Stimulated activated effector memory CD8-positive, alpha-beta T cell treated with anti-CD3 and anti-CD28 coated beads, Interleukin-12 subunit alpha, Interleukin-12 subunit beta, amount 100 ng/mL, for 72 hours (primary cell): ENCODE results near the gene NDUFAF8.
A peak's percentile ranks its signal among the peaks of the same experiment; 100 is the strongest.

Source experiments
- ATAC-seq: fragments of 150-1000 bp; cut with Tn5 transposase; 2 replicates; pipeline ENCODE4 v1.10.0; 2021
- DNase-seq, 2 donors: peaks; one replicate each; pipeline ENCODE4 v3.0.0; 2021 to 2022; ENCODE audit warnings: low spot score in 2 of 2
- H3K27ac Mint-ChIP-seq: one replicate; pipeline ENCODE4 v1.8.0; 2022; ENCODE audit warnings: mild to moderate bottlenecking, mixed read lengths
- H3K36me3 Mint-ChIP-seq: one replicate; pipeline ENCODE4 v1.8.0; 2022; ENCODE audit warnings: mild to moderate bottlenecking, mixed read lengths
- H3K4me1 Mint-ChIP-seq: one replicate; pipeline ENCODE4 v1.8.0; 2022; ENCODE audit warnings: mixed read lengths
- H3K4me3 Mint-ChIP-seq: one replicate; pipeline ENCODE4 v1.8.0; 2022; ENCODE audit warnings: mild to moderate bottlenecking, mixed read lengths
- H3K9me3 Mint-ChIP-seq: one replicate; pipeline ENCODE4 v1.8.0; 2022; ENCODE audit warnings: mixed read lengths

The NDUFAF8 gene

DNA sequence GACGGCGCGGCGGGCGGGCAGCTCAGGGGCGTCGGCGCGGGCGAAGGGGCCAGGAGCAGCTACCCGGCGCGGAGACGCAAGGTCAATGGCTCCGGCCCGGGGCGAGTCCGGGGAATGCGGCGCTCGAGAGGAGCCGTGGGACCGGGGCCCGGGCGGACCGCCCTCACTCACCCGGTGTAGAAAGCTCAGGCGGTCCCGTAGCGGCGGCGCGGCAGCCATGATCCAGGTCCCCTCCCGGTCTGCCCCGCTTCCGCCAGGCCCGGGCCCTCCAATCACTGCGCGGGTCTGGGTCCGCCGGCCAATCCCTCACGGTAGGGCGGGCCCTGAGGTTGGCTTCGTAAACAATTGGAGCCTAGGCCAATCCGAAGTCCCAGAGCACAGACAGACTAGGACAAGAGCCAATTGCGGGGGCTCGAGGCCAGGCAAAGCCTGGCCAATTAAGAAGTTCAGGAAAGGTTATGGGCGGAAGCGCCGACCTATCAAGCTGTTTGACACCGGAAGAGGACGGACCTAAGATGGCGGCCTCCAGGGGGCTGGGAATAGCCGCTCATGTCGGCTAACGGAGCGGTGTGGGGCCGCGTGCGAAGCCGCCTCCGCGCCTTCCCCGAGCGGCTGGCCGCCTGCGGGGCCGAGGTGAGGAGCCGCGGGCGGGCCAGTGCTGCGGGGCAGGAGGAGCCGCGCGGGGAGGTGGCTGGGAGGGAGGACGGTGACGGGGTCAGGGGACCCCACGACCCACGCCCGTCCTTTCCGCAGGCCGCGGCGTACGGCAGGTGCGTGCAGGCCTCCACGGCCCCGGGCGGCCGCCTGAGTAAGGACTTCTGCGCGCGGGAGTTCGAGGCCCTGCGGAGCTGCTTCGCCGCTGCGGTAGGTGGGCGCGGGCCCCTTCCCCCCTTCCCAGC is at the start of gene NDUFAF8, which contains the start of gene TEPSIN:
TSS of gene NDUFAF8 (plus strand) at position 504 of the 899 bp plus-strand sequence. CDS start at position 550, 46 bp downstream.
TSS of gene TEPSIN (minus strand) at position 241 of the 899 bp plus-strand sequence. CDS start at position 219, 22 bp downstream.
- H3K4me1 Mint-ChIP-seq = peaks cover 58% of the 10 kb centered on the region
- H3K9me3 Mint-ChIP-seq = no peaks in the 10 kb centered on the region
- peaks cover 62% of the 10 kb centered on the region for H3K36me3 Mint-ChIP-seq
- H3K4me3 Mint-ChIP-seq = peak within 1 kb of the TSS; percentile 81
- DNase-seq = peak; percentile 84 to 96
- ATAC-seq = peak; percentile 96
- peak within 1 kb of the TSS; percentile 92 for H3K27ac Mint-ChIP-seq

- Mint-ChIP-seq H3K4me1 (no peaks in the 10 kb centered on the region), H3K9me3 (no peaks in the 10 kb centered on the region), H3K27ac (no peak overlapping the region), H3K36me3 (no peaks in the 10 kb centered on the region), H3K4me3 (no peak overlapping the region)
- no peak for DNase-seq
- ATAC-seq = no peak
Observed at GRCh38 chr17:81189670-81190530, 49.2 kb upstream of the NDUFAF8 start.

GRCh38 chr17:81190591-81190990 is 48.5 kb upstream of the NDUFAF8 start:
- no peaks in the 10 kb centered on the region for H3K36me3 Mint-ChIP-seq
- no peaks in the 10 kb centered on the region for H3K9me3 Mint-ChIP-seq
- H3K4me1 Mint-ChIP-seq = no peaks in the 10 kb centered on the region
- H3K27ac Mint-ChIP-seq = no peak overlapping the region
- no peak overlapping the region for H3K4me3 Mint-ChIP-seq
- no peak for DNase-seq
- no peak for ATAC-seq

GRCh38 chr17:81191116-81191515 is 48.0 kb upstream of the NDUFAF8 start:
- Mint-ChIP-seq H3K4me1 (no peaks in the 10 kb centered on the region), H3K9me3 (no peaks in the 10 kb centered on the region), H3K4me3 (no peak overlapping the region), H3K36me3 (no peaks in the 10 kb centered on the region), H3K27ac (no peak overlapping the region)
- DNase-seq (no peak), ATAC-seq (no peak)

- Mint-ChIP-seq H3K36me3 (no peaks in the 10 kb centered on the region), H3K4me3 (no peak overlapping the region), H3K9me3 (no peaks in the 10 kb centered on the region), H3K4me1 (no peaks in the 10 kb centered on the region), H3K27ac (no peak overlapping the region)
- no peak for ATAC-seq
- DNase-seq = no peak
Observed at GRCh38 chr17:81191646-81192045, 47.5 kb upstream of the NDUFAF8 start.

DNA sequence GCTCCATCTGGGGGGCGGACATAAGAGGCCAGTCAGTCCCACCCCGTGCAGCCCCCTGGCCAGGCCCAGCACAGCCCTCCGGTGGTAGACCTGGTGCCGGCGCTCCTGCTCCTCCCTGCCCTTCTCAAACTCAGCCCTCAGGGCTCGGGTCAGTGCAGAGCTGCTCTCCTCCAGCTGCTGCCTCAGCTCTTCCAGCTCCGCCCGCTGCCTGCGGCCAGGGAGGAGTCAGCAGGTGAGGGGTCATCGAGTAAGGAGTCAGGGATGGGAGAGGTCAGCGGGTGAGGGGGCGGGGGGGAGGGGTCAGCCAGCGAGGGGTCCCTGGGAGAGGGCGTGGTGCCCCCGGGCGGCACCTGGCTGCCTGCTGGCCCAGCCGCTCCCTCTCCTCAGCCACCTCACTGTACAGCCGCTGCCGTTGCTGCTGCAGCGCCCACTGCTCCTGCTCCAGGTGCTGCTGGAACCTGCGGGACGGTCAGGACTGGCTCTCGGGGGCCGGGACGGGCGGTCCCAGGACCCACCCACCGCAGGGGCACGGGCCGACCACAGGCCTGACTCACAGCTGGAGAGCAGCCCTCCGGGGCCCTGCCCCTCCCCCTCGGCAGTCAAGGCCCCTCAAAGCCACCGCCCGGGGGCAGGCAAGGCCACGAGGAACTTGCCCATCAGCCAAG is 46.6 kb upstream of the NDUFAF8 start:
- Mint-ChIP-seq H3K36me3 (no peaks in the 10 kb centered on the region), H3K4me3 (no peak overlapping the region), H3K27ac (no peak overlapping the region), H3K4me1 (no peaks in the 10 kb centered on the region), H3K9me3 (no peaks in the 10 kb centered on the region)
- ATAC-seq (no peak), DNase-seq (no peak)

DNA sequence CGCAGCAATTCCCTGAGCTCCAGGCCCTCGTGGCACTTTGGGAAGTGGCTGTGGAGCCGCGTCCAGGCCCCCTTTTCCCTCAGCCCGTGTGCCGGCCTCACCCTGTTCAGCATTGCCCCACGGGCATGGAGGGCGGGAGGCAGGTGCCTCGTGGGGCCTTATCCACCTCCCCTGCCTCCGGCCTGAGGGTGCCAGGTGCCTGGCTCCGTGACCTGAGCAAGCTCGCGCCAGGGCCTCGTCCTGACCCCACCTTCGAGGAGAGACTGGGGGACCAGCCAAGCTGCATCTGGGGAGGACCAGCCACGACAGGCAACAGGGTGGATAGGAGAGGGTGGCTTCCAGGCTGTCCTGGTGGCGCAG is 46.1 kb upstream of the NDUFAF8 start:
- Mint-ChIP-seq H3K27ac (no peak overlapping the region), H3K4me1 (no peaks in the 10 kb centered on the region), H3K9me3 (no peaks in the 10 kb centered on the region), H3K36me3 (no peaks in the 10 kb centered on the region), H3K4me3 (no peak overlapping the region)
- DNase-seq = no peak
- ATAC-seq = no peak

DNA sequence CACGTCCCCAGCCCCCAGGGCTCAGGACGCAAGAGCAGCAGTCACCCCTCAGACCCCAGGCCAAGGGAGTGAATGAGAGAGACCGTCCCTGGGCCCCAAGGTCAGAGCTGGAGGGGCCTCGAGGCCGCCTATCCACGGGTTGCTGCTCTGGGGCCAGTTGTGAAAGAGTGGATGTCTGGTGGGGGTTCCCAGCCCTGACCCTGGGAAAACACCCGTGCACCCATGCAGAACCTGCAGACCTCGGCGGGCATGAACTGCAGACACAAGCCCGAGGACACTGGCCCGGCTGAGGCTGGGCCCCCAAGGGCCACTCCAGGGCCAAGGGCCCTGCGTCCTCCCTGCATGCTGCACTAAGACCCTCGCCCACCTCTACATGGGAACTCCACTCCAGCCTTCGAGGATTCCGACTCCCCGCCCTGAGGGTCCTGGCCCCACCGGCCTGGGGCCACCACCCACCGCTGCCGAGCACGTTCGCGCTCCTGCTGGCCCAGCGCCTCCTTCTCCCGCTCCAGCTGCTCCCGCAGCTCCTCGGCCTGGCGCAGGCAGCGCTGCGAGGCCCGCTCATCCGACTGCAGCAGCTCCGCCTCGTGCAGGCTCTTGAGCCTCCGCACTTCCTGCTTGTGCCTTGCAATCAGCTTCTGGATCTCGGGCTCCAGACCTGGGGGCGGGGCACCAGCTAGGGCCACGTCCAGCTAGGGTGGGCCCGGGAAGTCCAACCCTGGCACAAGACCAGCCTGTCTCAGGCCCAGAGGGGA is 45.5 kb upstream of the NDUFAF8 start:
- Mint-ChIP-seq H3K36me3 (no peaks in the 10 kb centered on the region), H3K27ac (no peak overlapping the region), H3K4me3 (no peak overlapping the region), H3K4me1 (no peaks in the 10 kb centered on the region), H3K9me3 (no peaks in the 10 kb centered on the region)
- DNase-seq (no peak), ATAC-seq (no peak)

DNA sequence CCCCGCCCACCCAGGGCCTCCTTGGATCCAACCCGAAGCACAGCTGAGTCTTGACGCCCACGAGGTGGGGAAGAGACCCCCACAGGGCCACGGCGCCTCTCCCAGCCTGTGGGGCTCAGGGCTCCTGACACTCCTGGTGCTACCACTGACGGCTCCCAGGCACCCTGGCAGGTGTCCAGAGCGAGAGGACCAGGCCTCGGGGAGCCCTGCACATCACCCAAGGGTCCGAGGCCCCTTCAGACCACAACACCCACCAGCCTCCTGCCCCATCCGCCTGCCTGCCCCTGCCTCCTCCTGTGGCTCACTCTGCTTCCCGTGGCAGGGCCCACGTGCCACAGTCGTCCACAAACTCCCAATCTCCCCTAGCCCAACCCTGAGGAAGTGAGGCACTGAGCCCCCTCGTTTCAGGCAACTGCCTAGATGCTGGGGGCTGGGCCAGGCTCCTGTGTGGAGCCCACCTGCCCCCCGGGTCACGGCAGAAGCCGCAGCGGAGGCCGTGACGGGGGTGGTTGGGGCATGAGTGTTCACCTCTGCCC is 44.8 kb upstream of the NDUFAF8 start:
- Mint-ChIP-seq H3K4me3 (no peak overlapping the region), H3K4me1 (no peaks in the 10 kb centered on the region), H3K27ac (no peak overlapping the region), H3K9me3 (no peaks in the 10 kb centered on the region), H3K36me3 (no peaks in the 10 kb centered on the region)
- no peak for ATAC-seq
- DNase-seq = no peak

DNA sequence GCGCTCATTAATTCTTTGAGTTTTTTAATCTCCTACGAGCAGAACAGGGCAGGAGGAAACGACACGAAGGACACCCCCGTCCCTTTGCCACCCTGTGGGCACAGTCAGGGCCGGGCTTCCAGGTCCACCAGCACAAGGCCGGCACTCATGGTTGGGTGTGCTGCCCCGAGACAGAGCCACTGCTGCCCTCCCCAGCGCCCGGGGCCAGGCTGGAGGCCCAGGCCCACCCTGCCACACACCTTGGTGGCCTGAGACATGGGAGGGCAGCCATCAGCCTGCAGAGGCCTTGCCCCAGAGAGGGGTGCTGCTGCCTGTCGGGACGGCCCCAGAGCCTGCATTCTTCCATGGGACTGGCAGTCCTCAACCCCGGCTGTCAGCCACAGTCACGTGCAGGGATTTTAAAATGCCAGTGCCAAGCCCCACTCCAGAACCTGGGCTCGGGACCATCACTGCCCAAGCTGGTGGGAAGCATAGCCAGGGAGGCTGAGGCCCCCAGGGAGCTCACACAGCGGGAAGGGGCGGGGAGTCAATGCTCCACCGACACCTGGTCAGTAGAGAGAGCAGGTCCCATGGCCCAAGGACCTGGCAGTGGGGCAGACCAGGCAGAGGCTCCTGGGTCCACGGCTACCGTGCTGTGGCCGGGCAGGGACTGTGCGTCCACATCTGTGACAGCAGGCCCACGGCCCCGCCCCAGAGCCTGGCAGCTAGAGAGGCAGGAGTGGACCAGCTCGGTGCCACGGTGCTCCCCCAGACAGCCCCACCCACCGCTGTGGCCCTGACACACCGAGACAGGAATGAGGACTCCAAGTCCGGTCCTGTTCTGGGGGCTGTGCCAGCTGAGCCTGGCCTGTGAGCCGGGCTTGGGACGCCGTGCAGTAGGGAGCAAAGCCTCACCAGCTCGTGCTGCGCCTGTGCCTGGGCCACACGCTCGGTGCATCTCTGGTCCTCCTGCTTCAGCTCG is 43.9 kb upstream of the NDUFAF8 start:
- no peak for ATAC-seq
- H3K36me3 Mint-ChIP-seq = no peaks in the 10 kb centered on the region
- no peak overlapping the region for H3K4me3 Mint-ChIP-seq
- no peaks in the 10 kb centered on the region for H3K9me3 Mint-ChIP-seq
- DNase-seq = no peak
- no peaks in the 10 kb centered on the region for H3K4me1 Mint-ChIP-seq
- no peak overlapping the region for H3K27ac Mint-ChIP-seq

GRCh38 chr17:81195941-81196495 is 43.1 kb upstream of the NDUFAF8 start:
- no peaks in the 10 kb centered on the region for H3K36me3 Mint-ChIP-seq
- H3K9me3 Mint-ChIP-seq = no peaks in the 10 kb centered on the region
- H3K27ac Mint-ChIP-seq = no peak overlapping the region
- no peaks in the 10 kb centered on the region for H3K4me1 Mint-ChIP-seq
- no peak overlapping the region for H3K4me3 Mint-ChIP-seq
- DNase-seq (no peak), ATAC-seq (no peak)

- ATAC-seq = no peak
- Mint-ChIP-seq H3K27ac (no peak overlapping the region), H3K4me1 (no peaks in the 10 kb centered on the region), H3K4me3 (no peak overlapping the region), H3K36me3 (no peaks in the 10 kb centered on the region), H3K9me3 (no peaks in the 10 kb centered on the region)
- no peak for DNase-seq
Observed at GRCh38 chr17:81196505-81197408, 42.4 kb upstream of the NDUFAF8 start.

DNA sequence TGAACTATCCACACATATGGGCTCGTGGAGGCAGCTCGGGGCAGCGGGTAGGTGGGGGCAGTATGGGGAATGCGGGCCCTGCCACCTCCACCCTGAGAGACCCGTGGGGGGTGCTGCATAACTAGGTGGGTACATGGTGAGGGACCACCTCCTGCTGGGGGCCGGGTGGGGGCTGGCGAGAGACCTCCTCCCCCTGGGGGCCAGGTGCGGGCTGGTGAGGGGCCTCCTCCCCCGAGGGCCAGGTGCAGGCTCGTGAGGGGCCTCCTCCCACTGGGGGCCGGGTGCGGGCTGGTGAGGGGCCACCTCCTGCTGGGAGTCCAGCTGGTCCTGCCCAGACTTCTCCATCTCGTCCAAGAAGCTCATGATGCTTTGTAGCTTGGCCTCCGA is 41.7 kb upstream of the NDUFAF8 start:
- Mint-ChIP-seq H3K4me1 (no peaks in the 10 kb centered on the region), H3K36me3 (peaks cover under 1% of the 10 kb centered on the region)
- no peak for ATAC-seq

More for the DNA sequence above, 41.7 kb upstream of the NDUFAF8 start:
- no peak for DNase-seq
- Mint-ChIP-seq H3K4me3 (no peak overlapping the region), H3K27ac (no peak overlapping the region), H3K9me3 (no peaks in the 10 kb centered on the region)
